Natural killer cell treated with Interleukin-12 subunit alpha and Interleukin-12 subunit beta and Interleukin-15 and Interleukin-18, amount 100 ng/mL, for 72 hours (primary cell): ENCODE measurements around the gene ECE1. TPM values are rescaled to one million over a fixed set of nuclear protein-coding genes. Genes with fewer than 3 reads are reported as not detected.
A peak's percentile ranks its signal among the peaks of the same experiment; 100 is the strongest.

Experiments used
- ATAC-seq, 2 donors: fragments of 150-1000 bp; cut with Tn5 transposase in 1 of 2; sonication (Bioruptor Pico), chemical (Tn5 transposase) in 1 of 2; 2 replicates each; pipeline ENCODE4 v1.10.0; 2021
- DNase-seq: peaks from one replicate; pipeline ENCODE4 v3.0.0; 2022; ENCODE audit warnings: low spot score
- H3K27ac Mint-ChIP-seq, 2 donors: 1 replicate in 1 of 2; 2 replicates in 1 of 2; pipeline ENCODE4 v1.8.0; 2022; ENCODE audit warnings: mixed read lengths in 2 of 2, mild to moderate bottlenecking in 1 of 2, moderate library complexity in 1 of 2
- H3K27me3 Mint-ChIP-seq, 2 donors: 1 replicate in 1 of 2; 2 replicates in 1 of 2; pipeline ENCODE4 v1.8.0; 2022; ENCODE audit warnings: mixed read lengths in 2 of 2
- H3K36me3 Mint-ChIP-seq: one replicate; pipeline ENCODE4 v1.8.0; 2022; ENCODE audit warnings: mixed read lengths
- H3K4me1 Mint-ChIP-seq, 2 donors: 1 replicate in 1 of 2; 2 replicates in 1 of 2; pipeline ENCODE4 v1.8.0; 2022; ENCODE audit warnings: low read depth in 2 of 2, mixed read lengths in 2 of 2, mild to moderate bottlenecking in 1 of 2
- H3K4me3 Mint-ChIP-seq: one replicate; pipeline ENCODE4 v1.8.0; 2022; ENCODE audit warnings: mixed read lengths
- H3K9me3 Mint-ChIP-seq: 2 replicates; pipeline ENCODE4 v1.8.0; 2022; ENCODE audit warnings: mixed read lengths
- total RNA-seq, 2 donors: library from RNA; stranded (reverse); gene quantifications; one replicate each; pipeline ENCODE4 v1.2.3, GENCODE V29; 2022

Gene ECE1
- total RNA-seq, 2 donors from 2014 or later, result 33.7 to 53.9 TPM

- Mint-ChIP-seq H3K4me3 (no peak overlapping the region), H3K27me3 (no peaks in the 10 kb centered on the region), H3K4me1 (peaks cover 0 to 6% of the 10 kb centered on the region in 2 donors), H3K27ac (no peak overlapping the region), H3K36me3 (peaks cover 5% of the 10 kb centered on the region), H3K9me3 (no peaks in the 10 kb centered on the region)
- no peak for DNase-seq
- ATAC-seq, result no peak
Observed at GRCh38 chr1:21269461-21270085, 20.7 kb downstream of the ECE1 start.

- H3K27ac Mint-ChIP-seq, result no peak overlapping the region
- DNase-seq (no peak), ATAC-seq (no peak)
- no peaks in the 10 kb centered on the region for H3K27me3 Mint-ChIP-seq
- no peaks in the 10 kb centered on the region for H3K9me3 Mint-ChIP-seq
- H3K4me3 Mint-ChIP-seq, result no peak overlapping the region
- H3K36me3 Mint-ChIP-seq, result peaks cover 4% of the 10 kb centered on the region
- H3K4me1 Mint-ChIP-seq, result peaks cover 0 to 6% of the 10 kb centered on the region in 2 donors
Observed at GRCh38 chr1:21268281-21269239, 21.7 kb downstream of the ECE1 start.

GRCh38 chr1:21267191-21268077, 22.8 kb downstream of the ECE1 start:
- Mint-ChIP-seq H3K9me3 (no peaks in the 10 kb centered on the region), H3K36me3 (peaks cover 4% of the 10 kb centered on the region), H3K27me3 (no peaks in the 10 kb centered on the region), H3K4me3 (no peak overlapping the region), H3K27ac (no peak overlapping the region), H3K4me1 (peaks cover 0 to 10% of the 10 kb centered on the region in 2 donors)
- ATAC-seq (no peak), DNase-seq (no peak)

- peaks cover 4% of the 10 kb centered on the region for H3K36me3 Mint-ChIP-seq
- no peak overlapping the region for H3K27ac Mint-ChIP-seq
- ATAC-seq, result no peak
- H3K4me3 Mint-ChIP-seq, result no peak overlapping the region
- no peaks in the 10 kb centered on the region for H3K9me3 Mint-ChIP-seq
- DNase-seq, result no peak
- no peaks in the 10 kb centered on the region for H3K27me3 Mint-ChIP-seq
- H3K4me1 Mint-ChIP-seq, result peaks cover 10 to 20% of the 10 kb centered on the region in 2 donors
Observed at GRCh38 chr1:21266119-21266774, 24.0 kb downstream of the ECE1 start.

GRCh38 chr1:21265644-21266043, 24.6 kb downstream of the ECE1 start:
- no peaks in the 10 kb centered on the region for H3K27me3 Mint-ChIP-seq
- no peak overlapping the region for H3K27ac Mint-ChIP-seq
- ATAC-seq (no peak), DNase-seq (no peak)
- no peaks in the 10 kb centered on the region for H3K9me3 Mint-ChIP-seq
- H3K36me3 Mint-ChIP-seq, result peaks cover 4% of the 10 kb centered on the region
- no peak overlapping the region for H3K4me3 Mint-ChIP-seq
- H3K4me1 Mint-ChIP-seq, result peaks cover 14 to 24% of the 10 kb centered on the region in 2 donors

GRCh38 chr1:21264898-21265297, 25.4 kb downstream of the ECE1 start:
- no peak for DNase-seq
- no peak for ATAC-seq
- Mint-ChIP-seq H3K27ac (peak overlapping the region; percentile 4 to 22), H3K27me3 (no peaks in the 10 kb centered on the region), H3K9me3 (no peaks in the 10 kb centered on the region), H3K4me3 (no peak overlapping the region), H3K36me3 (peaks cover 4% of the 10 kb centered on the region), H3K4me1 (peaks cover 14 to 18% of the 10 kb centered on the region in 2 donors)

GRCh38 chr1:21263653-21264225, 26.5 kb downstream of the ECE1 start:
- Mint-ChIP-seq H3K4me1 (peaks cover 14 to 18% of the 10 kb centered on the region in 2 donors), H3K36me3 (peaks cover 4% of the 10 kb centered on the region), H3K4me3 (no peak overlapping the region), H3K27me3 (no peaks in the 10 kb centered on the region), H3K9me3 (no peaks in the 10 kb centered on the region), H3K27ac (no peak overlapping the region)
- no peak for DNase-seq
- ATAC-seq, result no peak

GRCh38 chr1:21263052-21263429, 27.2 kb downstream of the ECE1 start:
- Mint-ChIP-seq H3K27me3 (no peaks in the 10 kb centered on the region), H3K27ac (no peak overlapping the region), H3K36me3 (peaks cover 4% of the 10 kb centered on the region), H3K4me3 (no peak overlapping the region), H3K4me1 (peaks cover 14 to 20% of the 10 kb centered on the region in 2 donors), H3K9me3 (no peaks in the 10 kb centered on the region)
- no peak for ATAC-seq
- no peak for DNase-seq

- no peak for DNase-seq
- H3K36me3 Mint-ChIP-seq, result peaks cover 4% of the 10 kb centered on the region
- H3K9me3 Mint-ChIP-seq, result no peaks in the 10 kb centered on the region
- peaks cover 14 to 22% of the 10 kb centered on the region in 2 donors for H3K4me1 Mint-ChIP-seq
- H3K27me3 Mint-ChIP-seq, result no peaks in the 10 kb centered on the region
- peak overlapping the region; percentile 54 for H3K4me3 Mint-ChIP-seq
- no peak for ATAC-seq
- H3K27ac Mint-ChIP-seq, result peak overlapping the region; percentile 70 to 87
Observed at GRCh38 chr1:21262293-21263051, 27.8 kb downstream of the ECE1 start.

- no peak for DNase-seq
- Mint-ChIP-seq H3K9me3 (no peaks in the 10 kb centered on the region), H3K4me3 (peak overlapping the region; percentile 54), H3K27me3 (no peaks in the 10 kb centered on the region), H3K27ac (peak overlapping the region; percentile 70 to 87), H3K36me3 (no peaks in the 10 kb centered on the region), H3K4me1 (peaks cover 14 to 22% of the 10 kb centered on the region in 2 donors)
- ATAC-seq, result peak; percentile 69 to 78
Observed at GRCh38 chr1:21261551-21262292, 28.5 kb downstream of the ECE1 start.

- Mint-ChIP-seq H3K9me3 (no peaks in the 10 kb centered on the region), H3K27me3 (no peaks in the 10 kb centered on the region), H3K27ac (peak overlapping the region in 1 of 2 donors; percentile 87), H3K4me3 (no peak overlapping the region), H3K4me1 (peaks cover 15 to 22% of the 10 kb centered on the region in 2 donors), H3K36me3 (no peaks in the 10 kb centered on the region)
- no peak for DNase-seq
- no peak for ATAC-seq
Observed at GRCh38 chr1:21260405-21261125, 29.7 kb downstream of the ECE1 start.
